ENCODE results near the gene TYROBP.
"Not testable (repeated sequence)": the region's sequence is repeated elsewhere in the genome, so short reads cannot be mapped to it uniquely, and the experiment has no call there.

Gene TYROBP
- 0.72 to 4.3 reads per million in 2 donors for total RNA-seq

- no peak for DNase-seq
Measured at GRCh38 chr19:35908010-35908441, at the start of gene TYROBP. Gene TYROBP, minus strand, starts transcription at chr19:35908295. Its CDS starts 67 bp downstream, at chr19:35908228.

GRCh38 chr19:35957411-35957810 is 49.3 kb upstream of the TYROBP start:
- DNase-seq = not testable (repeated sequence)

GRCh38 chr19:35955881-35956634 is 48.0 kb upstream of the TYROBP start:
- DNase-seq = no peak

GRCh38 chr19:35949131-35949530 is 41.0 kb upstream of the TYROBP start:
- DNase-seq = no peak

GRCh38 chr19:35946203-35946602 is 38.1 kb upstream of the TYROBP start:
- no peak for DNase-seq

- DNase-seq = no peak
Measured at GRCh38 chr19:35945121-35945790, 37.2 kb upstream of the TYROBP start.

GRCh38 chr19:35944556-35944955 is 36.5 kb upstream of the TYROBP start:
- DNase-seq = no peak

GRCh38 chr19:35943321-35944301 is 35.5 kb upstream of the TYROBP start:
- DNase-seq = no peak

- DNase-seq = no peak
Measured at GRCh38 chr19:35942235-35942634, 34.1 kb upstream of the TYROBP start.

- no peak for DNase-seq
Measured at GRCh38 chr19:35940839-35941238, 32.7 kb upstream of the TYROBP start.

GRCh38 chr19:35940078-35940775 is 32.1 kb upstream of the TYROBP start:
- no peak for DNase-seq

- no peak for DNase-seq
Measured at GRCh38 chr19:35939307-35940077, 31.4 kb upstream of the TYROBP start.

- no peak for DNase-seq
Measured at GRCh38 chr19:35938282-35939224, 30.5 kb upstream of the TYROBP start.

GRCh38 chr19:35937345-35938281 is 29.5 kb upstream of the TYROBP start:
- DNase-seq = no peak

GRCh38 chr19:35936738-35937268 is 28.7 kb upstream of the TYROBP start:
- no peak for DNase-seq

GRCh38 chr19:35935911-35936737 is 28.0 kb upstream of the TYROBP start, which contains the start of gene LRFN3:
Gene LRFN3, plus strand, starts transcription at chr19:35936374. Its CDS starts 3,052 bp downstream, at chr19:35939426.
- peak; percentile 30 for DNase-seq

- DNase-seq = no peak
Measured at GRCh38 chr19:35932291-35932936, 24.3 kb upstream of the TYROBP start.

Measured in activated gamma-delta T cell (primary cell).